PC-9 (cell line): ENCODE results near the gene PSMD14. TPM values are rescaled to one million over a fixed set of nuclear protein-coding genes. Genes with fewer than 3 reads are reported as not detected.
"Not testable (repeated sequence)": the region's sequence is repeated elsewhere in the genome, so short reads cannot be mapped to it uniquely, and the experiment has no call there.

Source experiments
- BruUV-seq: library from RNA; stranded (reverse); fragments of 400-500 nt; replicated peaks from 2 replicates; lab custom pipeline; 2021; lab: Mats Ljungman, UMichigan
- CTCF ChIA-PET: fragments of 300-600 bp; sonication (Branson Sonifier 250); formaldehyde crosslinking; loops from one replicate; lab custom pipeline; 2022; ENCODE audit warnings: antibody characterized with exemption; lab: Charles Lee
- POLR2A ChIA-PET: fragments of 300-600 bp; sonication (Branson Sonifier 250); formaldehyde crosslinking; loops from one replicate; lab custom pipeline; 2022; ENCODE audit warnings: antibody characterized with exemption; ENCODE audit not compliant: unreplicated experiment; lab: Charles Lee
- DNase-seq, 2 experiments: peaks; one replicate each; pipeline versions ENCODE4 v3.0.0 to v3.0.0-alpha.2; 2015 to 2022; ENCODE audit warnings: mixed read lengths in 1 of 2
- H2AFZ ChIP-seq: fragments of 200-600 bp; sonication (generic); 2 replicates; pipeline ENCODE4 v1.8.1; 2017; ENCODE audit warnings: antibody characterized with exemption
- H3F3A ChIP-seq: fragments of 200-600 bp; sonication (generic); 2 replicates; pipeline ENCODE4 v1.8.1; 2017; ENCODE audit warnings: antibody characterized with exemption, mild to moderate bottlenecking, low read depth; ENCODE audit not compliant: insufficient read depth
- H3K27ac ChIP-seq: fragments of 200-600 bp; sonication (generic); 2 replicates; pipeline ENCODE4 v1.6.1; 2016; ENCODE audit warnings: mixed run types
- H3K27me3 ChIP-seq: fragments of 200-600 bp; sonication (generic); 2 replicates; pipeline ENCODE4 v1.6.1; 2016; ENCODE audit warnings: low read depth, mixed run types; ENCODE audit not compliant: insufficient read depth
- H3K36me3 ChIP-seq: fragments of 200-600 bp; sonication (generic); 2 replicates; pipeline ENCODE4 v1.6.1; 2016; ENCODE audit warnings: low read depth, mixed run types
- H3K4me1 ChIP-seq: fragments of 200-600 bp; sonication (generic); replicated peaks from 2 replicates; pipeline ENCODE4 v1.6.1; 2016; ENCODE audit warnings: mixed run types; ENCODE audit not compliant: insufficient read depth
- H3K4me2 ChIP-seq: fragments of 200-600 bp; sonication (generic); 2 replicates; pipeline ENCODE4 v1.6.1; 2017; ENCODE audit warnings: mixed run types
- H3K4me3 ChIP-seq: fragments of 200-600 bp; sonication (generic); 2 replicates; pipeline ENCODE4 v1.6.1; 2016; ENCODE audit warnings: mixed run types
- H3K79me2 ChIP-seq: fragments of 200-600 bp; sonication (generic); 2 replicates; pipeline ENCODE4 v1.6.1; 2017; ENCODE audit warnings: low read depth, mixed run types
- H3K9me2 ChIP-seq: fragments of 200-600 bp; sonication (generic); 2 replicates; pipeline ENCODE4 v1.8.1; 2017; ENCODE audit warnings: mild to moderate bottlenecking; ENCODE audit not compliant: insufficient read depth
- H3K9me3 ChIP-seq: fragments of 200-600 bp; sonication (generic); 2 replicates; pipeline ENCODE4 v1.8.1; 2016; ENCODE audit warnings: low read depth; ENCODE audit not compliant: insufficient read depth
- H4K20me1 ChIP-seq: fragments of 200-600 bp; sonication (generic); 2 replicates; pipeline ENCODE4 v1.8.1; 2017; ENCODE audit not compliant: insufficient read depth
- EZH2 ChIP-seq: fragments of 200-600 bp; sonication (generic); IDR thresholded peaks from 2 replicates; pipeline ENCODE4 v1.8.0; 2017; ENCODE audit warnings: antibody characterized with exemption, low read depth
- intact Hi-C: fragments of 100-400 bp; cut with micrococcal nuclease; formaldehyde crosslinking; loops from one replicate; pipeline ENCODE4 v1.10.0; 2022; ENCODE audit not compliant: unreplicated experiment
- total RNA-seq: library from RNA; stranded (reverse); gene quantifications from 2 replicates; pipeline ENCODE4 v1.2.3, GENCODE V29; 2021
- TF ChIP-seq, protein P1 (sequence below): fragments of 200-600 bp; sonication (generic); conservative IDR thresholded peaks from 2 replicates; pipeline ENCODE4 v1.6.1; 2017; ENCODE audit warnings: mixed run types, antibody characterized with exemption, mild to moderate bottlenecking, moderate library complexity

PSMD14 gene
- total RNA-seq, 1 experiment from 2014 or later = 58.8 TPM

DNA sequence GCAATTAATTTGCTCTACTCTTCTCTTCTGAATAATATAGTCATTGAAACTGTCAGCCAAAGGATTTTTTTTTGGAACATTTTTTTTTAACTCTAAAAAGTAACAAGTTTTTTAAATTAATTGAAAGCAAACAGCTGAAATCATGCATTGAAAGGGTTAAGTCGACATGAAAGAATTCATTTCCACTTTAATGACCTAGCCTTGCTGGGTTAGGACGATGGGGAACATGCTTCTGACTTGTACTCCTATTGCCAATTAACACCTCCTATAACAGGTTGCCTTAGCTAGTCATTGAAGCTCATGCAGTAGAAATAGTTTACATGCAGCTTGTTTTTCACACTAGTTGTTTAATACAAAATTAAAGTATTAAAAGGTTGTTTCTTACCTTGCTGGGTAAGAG, 47.8 kb downstream of the PSMD14 start:
- ChIA-PET POLR2A (no interaction called here), CTCF (no interaction called here)
- DNase-seq = no peak
- no TSS peak for BruUV-seq
- Histone ChIP-seq H3K27me3 (no peaks in the 10 kb centered on the region), H2AFZ (no peak overlapping the region), H4K20me1 (no peaks in the 10 kb centered on the region), H3K4me1 (no peaks in the 10 kb centered on the region), H3K4me2 (no peak overlapping the region), H3K9me3 (no peaks in the 10 kb centered on the region; the same call in 1 of the 2 replicates), H3K9me2 (no peaks in the 10 kb centered on the region), H3F3A (0 out of 2 replicates have a peak, but pooled peaks cover 2% of the 10 kb centered on the region), H3K79me2 (peaks cover 55% of the 10 kb centered on the region), H3K4me3 (no peak overlapping the region), H3K36me3 (no peaks in the 10 kb centered on the region), H3K27ac (no peak overlapping the region)
- intact Hi-C loops = no loop called here
- TF ChIP-seq EZH2 = no peak
- TF ChIP-seq, protein P1, sequence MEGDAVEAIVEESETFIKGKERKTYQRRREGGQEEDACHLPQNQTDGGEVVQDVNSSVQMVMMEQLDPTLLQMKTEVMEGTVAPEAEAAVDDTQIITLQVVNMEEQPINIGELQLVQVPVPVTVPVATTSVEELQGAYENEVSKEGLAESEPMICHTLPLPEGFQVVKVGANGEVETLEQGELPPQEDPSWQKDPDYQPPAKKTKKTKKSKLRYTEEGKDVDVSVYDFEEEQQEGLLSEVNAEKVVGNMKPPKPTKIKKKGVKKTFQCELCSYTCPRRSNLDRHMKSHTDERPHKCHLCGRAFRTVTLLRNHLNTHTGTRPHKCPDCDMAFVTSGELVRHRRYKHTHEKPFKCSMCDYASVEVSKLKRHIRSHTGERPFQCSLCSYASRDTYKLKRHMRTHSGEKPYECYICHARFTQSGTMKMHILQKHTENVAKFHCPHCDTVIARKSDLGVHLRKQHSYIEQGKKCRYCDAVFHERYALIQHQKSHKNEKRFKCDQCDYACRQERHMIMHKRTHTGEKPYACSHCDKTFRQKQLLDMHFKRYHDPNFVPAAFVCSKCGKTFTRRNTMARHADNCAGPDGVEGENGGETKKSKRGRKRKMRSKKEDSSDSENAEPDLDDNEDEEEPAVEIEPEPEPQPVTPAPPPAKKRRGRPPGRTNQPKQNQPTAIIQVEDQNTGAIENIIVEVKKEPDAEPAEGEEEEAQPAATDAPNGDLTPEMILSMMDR = no peak

GRCh38 chr2:161357097-161357496, 48.9 kb downstream of the PSMD14 start:
- CTCF ChIA-PET = no interaction called here
- no peaks in the 10 kb centered on the region for H3K36me3 ChIP-seq
- 0 out of 2 replicates have a peak, but pooled peaks cover 2% of the 10 kb centered on the region for H3F3A ChIP-seq
- POLR2A ChIA-PET = no interaction called here
- DNase-seq = no peak
- no TSS peak for BruUV-seq
- no peak overlapping the region for H3K4me2 ChIP-seq
- H3K4me1 ChIP-seq = no peaks in the 10 kb centered on the region
- TF ChIP-seq EZH2 = no peak
- TF ChIP-seq, protein P1 = no peak
- H3K4me3 ChIP-seq = no peak overlapping the region
- H3K27ac ChIP-seq = no peak overlapping the region
- no peaks in the 10 kb centered on the region for H3K9me2 ChIP-seq
- intact Hi-C loops = no loop called here
- no peaks in the 10 kb centered on the region for H4K20me1 ChIP-seq
- H3K79me2 ChIP-seq = peaks cover 44% of the 10 kb centered on the region
- H3K27me3 ChIP-seq = no peaks in the 10 kb centered on the region
- H2AFZ ChIP-seq = no peak overlapping the region
- peaks cover 7% of the 10 kb centered on the region for H3K9me3 ChIP-seq

GRCh38 chr2:161358838-161359237, 50.6 kb downstream of the PSMD14 start:
- H3K27me3 ChIP-seq = no peaks in the 10 kb centered on the region
- no peaks in the 10 kb centered on the region for H3K9me2 ChIP-seq
- peaks cover 15% of the 10 kb centered on the region for H3K9me3 ChIP-seq
- CTCF ChIA-PET = no interaction called here
- DNase-seq = no peak
- 0 out of 2 replicates have a peak, but pooled peaks cover 2% of the 10 kb centered on the region for H3F3A ChIP-seq
- POLR2A ChIA-PET = no interaction called here
- TF ChIP-seq, protein P1 = no peak
- H3K27ac ChIP-seq = no peak overlapping the region
- no peaks in the 10 kb centered on the region for H3K4me1 ChIP-seq
- no peak overlapping the region for H2AFZ ChIP-seq
- H3K79me2 ChIP-seq = peaks cover 40% of the 10 kb centered on the region
- H3K4me2 ChIP-seq = no peak overlapping the region
- no peaks in the 10 kb centered on the region for H3K36me3 ChIP-seq
- no peaks in the 10 kb centered on the region for H4K20me1 ChIP-seq
- intact Hi-C loops = no loop called here
- no peak overlapping the region for H3K4me3 ChIP-seq
- BruUV-seq = no TSS peak

- DNase-seq, H2AFZ ChIP-seq, H3K4me3 ChIP-seq, H3K27me3 ChIP-seq, BruUV-seq, H3K4me2 ChIP-seq, intact Hi-C loops, H3F3A ChIP-seq, H3K27ac ChIP-seq, POLR2A ChIA-PET, H4K20me1 ChIP-seq, H3K9me2 ChIP-seq, H3K36me3 ChIP-seq, CTCF ChIA-PET, H3K4me1 ChIP-seq: not testable (repeated sequence)
- Histone ChIP-seq H3K9me3 (peaks cover 15% of the 10 kb centered on the region), H3K79me2 (peaks cover 35% of the 10 kb centered on the region)
Measured at GRCh38 chr2:161360095-161360654, 52.0 kb downstream of the PSMD14 start.
